Measurements from ENCODE around the gene APPBP2. TPM values are rescaled to one million over a fixed set of nuclear protein-coding genes. Genes with fewer than 3 reads are reported as not detected.
"Not testable (repeated sequence)": the region's sequence is repeated elsewhere in the genome, so short reads cannot be mapped to it uniquely, and the experiment has no call there.

APPBP2 gene
- total RNA-seq, 1 donor from 2014 or later: 48.0 TPM

GRCh38 chr17:60422162-60422665, 103.8 kb downstream of the APPBP2 start, which contains the start of gene CHCT1:
TSS of gene CHCT1 (plus strand) at chr17:60422489. CDS start at chr17:60422593, 104 bp downstream.
- H3K9ac ChIP-seq: no peak within 1 kb of the TSS
- peak within 1 kb of the TSS; percentile 84 for H3K4me3 Mint-ChIP-seq
- no peak for DNase-seq (ENCODE audit: low spot score)
- no peaks in the 10 kb centered on the region for H3K9me3 Mint-ChIP-seq
- H3K36me3 Mint-ChIP-seq: no peaks in the 10 kb centered on the region
- H3K36me3 ChIP-seq: no peaks in the 10 kb centered on the region
- H3K4me1 ChIP-seq: peaks cover 4% of the 10 kb centered on the region
- peak within 1 kb of the TSS; percentile 59 for H3K4me3 ChIP-seq
- H3K4me2 ChIP-seq: peak within 1 kb of the TSS; percentile 79
- H3K9me3 ChIP-seq (ENCODE audit: low read depth): no peaks in the 10 kb centered on the region
- peaks cover 6% of the 10 kb centered on the region for H3F3A ChIP-seq (ENCODE audit: low read depth)
- no peaks in the 10 kb centered on the region for H4K20me1 ChIP-seq (ENCODE audit: low read depth)
- no peak within 1 kb of the TSS for H3K27ac ChIP-seq
- H3K4me1 Mint-ChIP-seq: peaks cover 6% of the 10 kb centered on the region
- H3K27me3 Mint-ChIP-seq (ENCODE audit: insufficient read depth, low read depth): peaks cover 8% of the 10 kb centered on the region
- H2AFZ ChIP-seq (replicated peaks): peak within 1 kb of the TSS; percentile 93
- H3K27ac Mint-ChIP-seq: peak within 1 kb of the TSS; percentile 89
- TF ChIP-seq EZH2 (IDR thresholded peaks at IDR 0.05) (no peak), EZH2phosphoT487 (IDR thresholded peaks at IDR 0.05) (no peak), CTCF (IDR thresholded peaks at IDR 0.05) (no peak)
- peaks cover 14% of the 10 kb centered on the region for H3K27me3 ChIP-seq
- no peaks in the 10 kb centered on the region for H3K79me2 ChIP-seq (ENCODE audit: low read depth)

- H3K27ac Mint-ChIP-seq: peak overlapping the region; percentile 89
- peak overlapping the region; percentile 79 for H3K4me2 ChIP-seq
- H3K36me3 ChIP-seq: no peaks in the 10 kb centered on the region
- no peaks in the 10 kb centered on the region for H4K20me1 ChIP-seq (ENCODE audit: low read depth)
- peaks cover 6% of the 10 kb centered on the region for H3K4me1 Mint-ChIP-seq
- no peaks in the 10 kb centered on the region for H3K79me2 ChIP-seq (ENCODE audit: low read depth)
- TF ChIP-seq CTCF (IDR thresholded peaks at IDR 0.05) (peak; percentile 99), EZH2 (IDR thresholded peaks at IDR 0.05) (peak; percentile 25), EZH2phosphoT487 (IDR thresholded peaks at IDR 0.05) (no peak)
- H3K27me3 Mint-ChIP-seq (ENCODE audit: insufficient read depth, low read depth): peaks cover 5% of the 10 kb centered on the region
- peak overlapping the region; percentile 93 for H2AFZ ChIP-seq (replicated peaks)
- no peaks in the 10 kb centered on the region for H3K9me3 ChIP-seq (ENCODE audit: low read depth)
- H3K27me3 ChIP-seq: peaks cover 14% of the 10 kb centered on the region
- H3K4me3 ChIP-seq: peak overlapping the region; percentile 59
- H3K9ac ChIP-seq: no peak overlapping the region
- peaks cover 6% of the 10 kb centered on the region for H3F3A ChIP-seq (ENCODE audit: low read depth)
- peak; percentile 89 for DNase-seq (ENCODE audit: low spot score)
- H3K4me1 ChIP-seq: peaks cover 4% of the 10 kb centered on the region
- no peak overlapping the region for H3K27ac ChIP-seq
- H3K4me3 Mint-ChIP-seq: peak overlapping the region; percentile 84
- no peaks in the 10 kb centered on the region for H3K36me3 Mint-ChIP-seq
- H3K9me3 Mint-ChIP-seq: no peaks in the 10 kb centered on the region
Observed at GRCh38 chr17:60421273-60422161, 104.5 kb downstream of the APPBP2 start.

- H3K9me3 ChIP-seq (ENCODE audit: low read depth); H4K20me1 ChIP-seq (ENCODE audit: low read depth); H3K9ac ChIP-seq; H3K4me1 Mint-ChIP-seq; H3K27ac Mint-ChIP-seq; H3K4me2 ChIP-seq; H3F3A ChIP-seq (ENCODE audit: low read depth); DNase-seq (ENCODE audit: low spot score); H3K27me3 Mint-ChIP-seq (ENCODE audit: insufficient read depth, low read depth); H3K79me2 ChIP-seq (ENCODE audit: low read depth); H3K4me1 ChIP-seq; H3K27ac ChIP-seq; H3K9me3 Mint-ChIP-seq; H3K4me3 ChIP-seq; H3K36me3 ChIP-seq; H3K4me3 Mint-ChIP-seq; H3K36me3 Mint-ChIP-seq; H2AFZ ChIP-seq (replicated peaks): not testable (repeated sequence)
- peaks cover 14% of the 10 kb centered on the region for H3K27me3 ChIP-seq
Observed at GRCh38 chr17:60419875-60420274, 106.2 kb downstream of the APPBP2 start.

- H3K4me3 Mint-ChIP-seq, H3K36me3 Mint-ChIP-seq: not testable (repeated sequence)
Observed at GRCh38 chr17:60419003-60419402, 107.0 kb downstream of the APPBP2 start.

More at GRCh38 chr17:60419003-60419402, 107.0 kb downstream of the APPBP2 start:
- not testable (repeated sequence) for H3K79me2 ChIP-seq (ENCODE audit: low read depth); H3K4me1 Mint-ChIP-seq; H3K27ac Mint-ChIP-seq; H3K36me3 ChIP-seq; H3K9me3 Mint-ChIP-seq; H3K4me3 ChIP-seq; H3K4me2 ChIP-seq; H3F3A ChIP-seq (ENCODE audit: low read depth); H3K27ac ChIP-seq; H3K27me3 Mint-ChIP-seq (ENCODE audit: insufficient read depth, low read depth); H4K20me1 ChIP-seq (ENCODE audit: low read depth); H3K4me1 ChIP-seq; H2AFZ ChIP-seq (replicated peaks); H3K9me3 ChIP-seq (ENCODE audit: low read depth); DNase-seq (ENCODE audit: low spot score); H3K9ac ChIP-seq
- peaks cover 14% of the 10 kb centered on the region for H3K27me3 ChIP-seq

Data from neural progenitor cell (in vitro differentiated cells).